ENCODE measurements around the gene FAM177A1. TPM values are rescaled to one million over a fixed set of nuclear protein-coding genes. Genes with fewer than 3 reads are reported as not detected.

The FAM177A1 gene
- total and polyA plus RNA-seq, 2 of the 13 experiments (the other 11 are each of a cell fraction or from before 2014, with no cell fraction given) = 72.9 to 119 TPM

GRCh38 chr14:35046751-35047536 lies 872 bp downstream of the FAM177A1 start (continued):
- TF ChIP-seq ZNF512 (CRISPR knock-in tag; IDR thresholded peaks at IDR 0.05) (0 out of 2 replicates have a peak, but pooled peaks have one; percentile 64), ZNF879 (CRISPR knock-in tag; IDR thresholded peaks at IDR 0.05) (peak; percentile 89), ZNF446 (CRISPR knock-in tag; IDR thresholded peaks at IDR 0.05) (0 out of 2 replicates have a peak, but pooled peaks have one; percentile 16), DZIP1 (CRISPR knock-in tag; IDR thresholded peaks at IDR 0.05) (0 out of 2 replicates have a peak, but pooled peaks have one; percentile 9), HNF1A (IDR thresholded peaks at IDR 0.05; ENCODE audit: low read depth) (0 out of 2 replicates have a peak, but pooled peaks have one; percentile 2), HNF1A (CRISPR knock-in tag; IDR thresholded peaks at IDR 0.05; ENCODE audit: borderline replicate concordance) (no peak)
